ENCODE data around the gene RPL4.
"Not testable (repeated sequence)": the region's sequence is repeated elsewhere in the genome, so short reads cannot be mapped to it uniquely, and the experiment has no call there.

The RPL4 gene

DNA sequence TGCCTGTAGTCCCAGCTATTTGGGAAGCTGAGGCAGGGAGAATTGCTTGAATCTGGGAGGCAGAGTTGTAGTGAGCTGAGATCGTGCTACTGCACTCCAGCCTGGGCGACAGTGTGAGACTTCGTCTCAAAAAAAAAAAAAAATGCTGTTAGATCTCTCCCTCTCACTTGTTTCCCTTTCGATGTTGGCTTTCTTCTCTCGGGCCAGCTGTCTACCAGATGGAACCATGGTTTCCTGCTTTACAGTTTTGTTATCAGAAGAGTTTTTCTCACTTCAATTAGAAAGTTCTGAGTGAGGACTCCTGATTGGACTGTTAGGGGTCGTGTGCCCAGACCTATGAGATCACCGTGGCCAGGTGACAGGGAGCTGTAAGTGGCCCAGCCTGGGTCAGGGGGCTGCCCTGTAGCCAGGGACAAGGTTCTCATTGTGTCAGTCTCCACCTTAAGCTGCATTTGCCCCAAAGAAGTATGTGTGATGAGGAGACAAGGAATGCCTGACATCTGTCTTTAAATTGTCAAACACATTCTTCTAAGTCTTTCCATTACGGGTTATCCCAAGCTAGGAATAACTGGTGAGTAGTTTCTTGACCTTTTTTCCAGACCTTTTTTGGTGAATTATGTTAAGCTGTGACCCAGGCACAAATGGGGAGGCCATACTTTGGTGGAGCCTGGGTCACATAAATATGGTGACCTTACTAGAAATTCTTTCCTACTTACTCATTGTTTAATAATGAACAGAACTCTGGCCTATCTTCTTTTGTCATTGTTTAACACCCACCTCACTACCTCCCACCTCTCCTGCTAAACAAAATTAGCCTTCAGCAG lies 32.3 kb downstream of the RPL4 start:
- DNase-seq (ENCODE audit: low read depth): no peak
- H3K4me3 ChIP-seq (ENCODE audit: low read depth, low read length): no peak overlapping the region
- TF ChIP-seq, protein P1, sequence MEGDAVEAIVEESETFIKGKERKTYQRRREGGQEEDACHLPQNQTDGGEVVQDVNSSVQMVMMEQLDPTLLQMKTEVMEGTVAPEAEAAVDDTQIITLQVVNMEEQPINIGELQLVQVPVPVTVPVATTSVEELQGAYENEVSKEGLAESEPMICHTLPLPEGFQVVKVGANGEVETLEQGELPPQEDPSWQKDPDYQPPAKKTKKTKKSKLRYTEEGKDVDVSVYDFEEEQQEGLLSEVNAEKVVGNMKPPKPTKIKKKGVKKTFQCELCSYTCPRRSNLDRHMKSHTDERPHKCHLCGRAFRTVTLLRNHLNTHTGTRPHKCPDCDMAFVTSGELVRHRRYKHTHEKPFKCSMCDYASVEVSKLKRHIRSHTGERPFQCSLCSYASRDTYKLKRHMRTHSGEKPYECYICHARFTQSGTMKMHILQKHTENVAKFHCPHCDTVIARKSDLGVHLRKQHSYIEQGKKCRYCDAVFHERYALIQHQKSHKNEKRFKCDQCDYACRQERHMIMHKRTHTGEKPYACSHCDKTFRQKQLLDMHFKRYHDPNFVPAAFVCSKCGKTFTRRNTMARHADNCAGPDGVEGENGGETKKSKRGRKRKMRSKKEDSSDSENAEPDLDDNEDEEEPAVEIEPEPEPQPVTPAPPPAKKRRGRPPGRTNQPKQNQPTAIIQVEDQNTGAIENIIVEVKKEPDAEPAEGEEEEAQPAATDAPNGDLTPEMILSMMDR (IDR thresholded peaks at IDR 0.05; ENCODE audit: control insufficient read depth, extremely low read depth, insufficient read depth): no peak

GRCh38 chr15:66470825-66471224 lies 33.8 kb downstream of the RPL4 start:
- not testable (repeated sequence) for H3K4me3 ChIP-seq (ENCODE audit: low read depth, low read length); DNase-seq (ENCODE audit: low read depth)

GRCh38 chr15:66467162-66468040 lies 37.3 kb downstream of the RPL4 start:
- not testable (repeated sequence) for DNase-seq (ENCODE audit: low read depth); H3K4me3 ChIP-seq (ENCODE audit: low read depth, low read length)

- not testable (repeated sequence) for H3K4me3 ChIP-seq (ENCODE audit: low read depth, low read length); DNase-seq (ENCODE audit: low read depth)
Measured at GRCh38 chr15:66465294-66465693, 39.4 kb downstream of the RPL4 start.

DNA sequence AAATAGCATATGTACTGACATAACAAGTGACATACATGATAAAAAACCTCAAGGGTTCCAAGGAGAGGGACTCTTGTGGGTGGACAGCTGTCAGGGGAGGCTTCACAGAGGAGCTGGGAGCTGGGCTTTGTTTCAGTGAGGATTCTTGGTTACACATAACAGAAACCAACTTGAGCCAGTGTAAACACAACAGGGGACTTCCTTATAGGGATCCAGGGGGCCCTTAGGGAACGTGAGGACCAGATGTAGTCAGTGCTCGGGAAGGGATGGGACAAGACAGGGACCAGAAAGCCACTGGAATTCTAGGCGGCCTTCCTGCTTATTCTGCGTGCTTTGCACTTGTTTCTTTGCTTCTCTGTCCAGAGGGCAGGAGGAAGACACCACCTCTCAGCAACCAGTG lies 42.0 kb downstream of the RPL4 start:
- no peak overlapping the region for H3K4me3 ChIP-seq (ENCODE audit: low read depth, low read length)
- TF ChIP-seq, protein P1 (IDR thresholded peaks at IDR 0.05; ENCODE audit: control insufficient read depth, extremely low read depth, insufficient read depth): no peak
- DNase-seq (ENCODE audit: low read depth): no peak

DNA sequence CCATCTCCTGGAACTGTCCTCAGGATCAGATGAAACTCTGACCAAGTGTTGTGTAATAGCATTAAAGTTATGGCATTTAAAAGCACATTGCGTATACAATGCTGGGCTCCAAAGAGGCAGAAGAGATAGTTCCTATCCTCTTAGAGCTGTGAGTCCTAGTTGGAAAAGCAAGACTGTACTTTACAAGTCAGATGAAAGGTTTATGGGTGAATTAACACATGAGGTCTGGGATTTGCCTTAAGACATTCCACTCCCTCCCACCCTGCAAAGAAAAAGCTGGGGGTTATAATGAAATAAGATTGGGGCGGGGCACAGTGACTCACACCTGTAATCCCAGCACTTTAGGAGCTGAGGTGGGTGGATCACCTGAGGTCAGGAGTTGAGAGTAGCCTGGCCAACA lies 42.7 kb downstream of the RPL4 start:
- no peak overlapping the region for H3K4me3 ChIP-seq (ENCODE audit: low read depth, low read length)
- DNase-seq (ENCODE audit: low read depth): no peak
- TF ChIP-seq, protein P1 (IDR thresholded peaks at IDR 0.05; ENCODE audit: control insufficient read depth, extremely low read depth, insufficient read depth): no peak

DNA sequence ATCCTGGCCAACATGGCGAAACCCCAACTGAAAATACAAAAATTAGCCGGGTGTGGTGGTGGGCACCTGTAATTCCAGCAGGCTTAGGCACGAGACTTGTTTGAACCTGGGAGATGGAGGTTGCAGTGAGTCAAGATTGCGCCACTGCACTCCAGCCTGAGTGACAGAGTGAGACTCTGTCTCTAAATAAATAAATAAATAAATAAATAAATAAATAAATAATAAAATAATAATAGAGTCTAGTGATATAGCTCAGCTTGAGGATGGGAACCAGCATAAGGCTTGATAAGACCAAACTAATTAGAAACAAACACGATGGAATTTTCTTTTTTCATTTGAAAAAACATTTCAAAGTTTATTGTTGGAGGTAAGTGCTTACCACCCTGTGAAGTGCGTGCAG lies 43.4 kb downstream of the RPL4 start:
- not testable (repeated sequence) for DNase-seq (ENCODE audit: low read depth); H3K4me3 ChIP-seq (ENCODE audit: low read depth, low read length)

GRCh38 chr15:66459818-66460615 lies 44.6 kb downstream of the RPL4 start:
- H3K4me3 ChIP-seq (ENCODE audit: low read depth, low read length): no peak overlapping the region
- no peak for DNase-seq (ENCODE audit: low read depth)
- TF ChIP-seq, protein P1 (IDR thresholded peaks at IDR 0.05; ENCODE audit: control insufficient read depth, extremely low read depth, insufficient read depth): no peak
